Type B pancreatic cell (in vitro differentiated cells): ENCODE measurements around the gene BACH2. TPM values are rescaled to one million over a fixed set of nuclear protein-coding genes. Genes with fewer than 3 reads are reported as not detected.

Experiments
- DNase-seq: peaks from one replicate; pipeline ENCODE4 v3.0.0; 2021; ENCODE audit warnings: mixed read lengths; ENCODE audit not compliant: unreplicated experiment; ENCODE audit errors: extremely low spot score
- H3K27ac Mint-ChIP-seq: 2 replicates; pipeline ENCODE4 v1.8.0; 2021; ENCODE audit warnings: mild to moderate bottlenecking, mixed read lengths
- H3K27me3 Mint-ChIP-seq: 2 replicates; pipeline ENCODE4 v1.8.0; 2021; ENCODE audit warnings: mixed read lengths
- H3K36me3 Mint-ChIP-seq: 2 replicates; pipeline ENCODE4 v1.8.0; 2021; ENCODE audit warnings: mixed read lengths
- H3K4me1 Mint-ChIP-seq: one replicate; pipeline ENCODE4 v1.8.0; 2021; ENCODE audit warnings: mixed read lengths; ENCODE audit not compliant: unreplicated experiment
- H3K4me3 Mint-ChIP-seq: 2 replicates; pipeline ENCODE4 v1.8.0; 2021; ENCODE audit warnings: mild to moderate bottlenecking, mixed read lengths
- H3K9me3 Mint-ChIP-seq: 2 replicates; pipeline ENCODE4 v1.8.0; 2021; ENCODE audit warnings: mixed read lengths
- CTCF ChIP-seq: fragments of 200-600 bp; sonication (generic); conservative IDR thresholded peaks from 2 replicates; pipeline ENCODE4 v1.5.0; 2021; ENCODE audit warnings: antibody characterized with exemption, mild to moderate bottlenecking
- total RNA-seq: library from RNA; stranded (reverse); gene quantifications from 2 replicates; pipeline ENCODE4 v1.2.1, GENCODE V29; 2021; ENCODE audit warnings: low replicate concordance

The BACH2 gene
- total RNA-seq, 1 donor from 2014 or later: 33.5 TPM

GRCh38 chr6:89940225-89941027 is 356.2 kb downstream of the BACH2 start:
- Mint-ChIP-seq H3K4me3 (peak overlapping the region; percentile 34), H3K27me3 (peaks cover 2% of the 10 kb centered on the region), H3K36me3 (peaks cover 10% of the 10 kb centered on the region), H3K27ac (peak overlapping the region; percentile 62), H3K9me3 (peaks cover 4% of the 10 kb centered on the region), H3K4me1 (peaks cover 17% of the 10 kb centered on the region)
- no peak for DNase-seq
- TF ChIP-seq CTCF: peak; percentile 89

- H3K4me3 Mint-ChIP-seq: no peak overlapping the region
Observed at GRCh38 chr6:89939144-89939543, 357.5 kb downstream of the BACH2 start.

GRCh38 chr6:89938014-89938413 is 358.6 kb downstream of the BACH2 start:
- H3K4me1 Mint-ChIP-seq: peaks cover 17% of the 10 kb centered on the region
- H3K27ac Mint-ChIP-seq: no peak overlapping the region
- no peak overlapping the region for H3K4me3 Mint-ChIP-seq
- no peaks in the 10 kb centered on the region for H3K9me3 Mint-ChIP-seq
- peaks cover 4% of the 10 kb centered on the region for H3K36me3 Mint-ChIP-seq
- DNase-seq: no peak
- no peaks in the 10 kb centered on the region for H3K27me3 Mint-ChIP-seq
- no peak for TF ChIP-seq CTCF

More at GRCh38 chr6:89939144-89939543, 357.5 kb downstream of the BACH2 start:
- Mint-ChIP-seq H3K9me3 (no peaks in the 10 kb centered on the region), H3K36me3 (no peaks in the 10 kb centered on the region), H3K27ac (no peak overlapping the region), H3K4me1 (peaks cover 17% of the 10 kb centered on the region), H3K27me3 (no peaks in the 10 kb centered on the region)
- no peak for TF ChIP-seq CTCF
- no peak for DNase-seq

GRCh38 chr6:89936177-89936576 is 360.5 kb downstream of the BACH2 start:
- no peak overlapping the region for H3K4me3 Mint-ChIP-seq
- H3K27me3 Mint-ChIP-seq: no peaks in the 10 kb centered on the region
- peaks cover 8% of the 10 kb centered on the region for H3K36me3 Mint-ChIP-seq
- H3K9me3 Mint-ChIP-seq: no peaks in the 10 kb centered on the region
- DNase-seq: no peak
- H3K4me1 Mint-ChIP-seq: peaks cover 9% of the 10 kb centered on the region
- TF ChIP-seq CTCF: no peak
- no peak overlapping the region for H3K27ac Mint-ChIP-seq

- Mint-ChIP-seq H3K4me3 (no peak overlapping the region), H3K4me1 (no peaks in the 10 kb centered on the region), H3K9me3 (no peaks in the 10 kb centered on the region), H3K36me3 (peaks cover 8% of the 10 kb centered on the region), H3K27me3 (no peaks in the 10 kb centered on the region), H3K27ac (no peak overlapping the region)
- DNase-seq: no peak
- TF ChIP-seq CTCF: no peak
Observed at GRCh38 chr6:89934685-89935366, 361.8 kb downstream of the BACH2 start.
